ENCODE measurements around the gene ADPRM. TPM values are rescaled to one million over a fixed set of nuclear protein-coding genes. Genes with fewer than 3 reads are reported as not detected.

Gene ADPRM
- total and polyA plus RNA-seq, 2 donors (not counting 1 experiment from before 2014, with no cell fraction given): 11.3 to 17.0 TPM

DNA sequence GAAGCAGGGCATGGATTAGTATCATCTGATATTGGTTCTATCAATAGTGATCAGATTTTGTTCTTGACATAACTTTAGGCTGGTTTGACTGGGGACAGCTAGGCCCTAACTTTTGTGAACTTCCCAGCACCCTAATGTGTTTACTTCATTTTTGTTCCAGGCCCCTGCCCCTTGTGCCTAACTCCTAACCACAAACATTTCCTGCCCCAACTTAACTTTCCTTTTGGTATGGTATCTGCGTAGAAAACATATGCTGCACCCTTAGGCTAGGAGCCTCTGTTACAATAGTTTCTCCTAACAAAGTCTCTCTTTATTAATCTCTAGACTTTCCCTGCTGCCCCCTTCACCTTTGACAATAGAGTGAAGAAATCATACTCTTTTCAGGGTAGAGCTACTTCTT lies 2.5 kb downstream of the ADPRM start:
- H4K20me1 ChIP-seq (ENCODE audit: control insufficient read depth, extremely low read depth, insufficient read depth, low read length): no peaks in the 10 kb centered on the region
- H3K27me3 ChIP-seq (ENCODE audit: control insufficient read depth, insufficient read depth, low read length): no peaks in the 10 kb centered on the region
- peaks cover 19% of the 10 kb centered on the region for H3K79me2 ChIP-seq (ENCODE audit: control insufficient read depth, insufficient read depth, low read length)
- H3K4me1 ChIP-seq (ENCODE audit: control insufficient read depth, extremely low read depth, insufficient read depth, low read length): peaks cover 4% of the 10 kb centered on the region
- no peak overlapping the region for H3K4me3 ChIP-seq (replicated peaks in 1 of 4; ENCODE audit: control extremely low read depth in 1 of 4, insufficient read depth in 1 of 4, low read depth in 3 of 4, low read length in 4 of 4)
- H3K36me3 ChIP-seq (ENCODE audit: control insufficient read depth, insufficient read depth, low read length): peaks cover 2% of the 10 kb centered on the region
- TF ChIP-seq, protein P1, sequence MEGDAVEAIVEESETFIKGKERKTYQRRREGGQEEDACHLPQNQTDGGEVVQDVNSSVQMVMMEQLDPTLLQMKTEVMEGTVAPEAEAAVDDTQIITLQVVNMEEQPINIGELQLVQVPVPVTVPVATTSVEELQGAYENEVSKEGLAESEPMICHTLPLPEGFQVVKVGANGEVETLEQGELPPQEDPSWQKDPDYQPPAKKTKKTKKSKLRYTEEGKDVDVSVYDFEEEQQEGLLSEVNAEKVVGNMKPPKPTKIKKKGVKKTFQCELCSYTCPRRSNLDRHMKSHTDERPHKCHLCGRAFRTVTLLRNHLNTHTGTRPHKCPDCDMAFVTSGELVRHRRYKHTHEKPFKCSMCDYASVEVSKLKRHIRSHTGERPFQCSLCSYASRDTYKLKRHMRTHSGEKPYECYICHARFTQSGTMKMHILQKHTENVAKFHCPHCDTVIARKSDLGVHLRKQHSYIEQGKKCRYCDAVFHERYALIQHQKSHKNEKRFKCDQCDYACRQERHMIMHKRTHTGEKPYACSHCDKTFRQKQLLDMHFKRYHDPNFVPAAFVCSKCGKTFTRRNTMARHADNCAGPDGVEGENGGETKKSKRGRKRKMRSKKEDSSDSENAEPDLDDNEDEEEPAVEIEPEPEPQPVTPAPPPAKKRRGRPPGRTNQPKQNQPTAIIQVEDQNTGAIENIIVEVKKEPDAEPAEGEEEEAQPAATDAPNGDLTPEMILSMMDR (conservative IDR thresholded peaks at IDR 0.05 in 1 of 2, IDR thresholded peaks at IDR 0.05 in 1 of 2; ENCODE audit: low read depth in 1 of 2, low read length in 2 of 2): no peak
- TF ChIP-seq EZH2 (IDR thresholded peaks at IDR 0.05; ENCODE audit: low read length, missing control alignments): no peak
- H3K27ac ChIP-seq (ENCODE audit: insufficient read depth, low read length): no peak overlapping the region
- no peak overlapping the region for H3K9ac ChIP-seq (ENCODE audit: insufficient read depth, low read length)
- H3K9me3 ChIP-seq (ENCODE audit: control insufficient read depth, insufficient read depth, low read depth, low read length): no peaks in the 10 kb centered on the region
- H2AFZ ChIP-seq (ENCODE audit: low read length): no peak overlapping the region
- no peak for DNase-seq (ENCODE audit: low read depth in 2 of 2)
- H3K4me2 ChIP-seq (ENCODE audit: extremely low read depth, insufficient read depth, low read length): no peak overlapping the region

DNA sequence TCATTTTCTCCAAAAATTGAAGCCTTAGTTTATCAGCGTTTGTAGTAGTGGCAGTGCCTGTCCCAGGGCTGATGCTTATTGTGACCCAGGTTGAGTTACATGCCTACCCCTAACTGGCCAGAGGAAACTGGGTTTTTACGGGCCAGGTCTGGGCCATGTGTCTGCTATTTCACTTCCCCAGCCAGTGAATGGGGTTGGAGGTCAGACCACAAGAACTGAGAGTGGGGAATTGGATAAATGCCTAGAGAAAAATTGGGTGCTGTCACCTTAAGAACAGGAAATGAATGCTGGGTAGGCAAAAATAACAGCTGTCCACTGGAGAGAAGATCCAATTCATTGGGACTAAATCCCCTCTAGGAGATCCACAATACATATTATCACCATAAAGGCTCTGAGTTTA lies 5.2 kb downstream of the ADPRM start:
- Histone ChIP-seq H3K27ac (ENCODE audit: insufficient read depth, low read length) (no peak overlapping the region), H3K27me3 (ENCODE audit: control insufficient read depth, insufficient read depth, low read length) (no peaks in the 10 kb centered on the region), H3K9ac (ENCODE audit: insufficient read depth, low read length) (no peak overlapping the region), H3K4me3 (replicated peaks in 1 of 4; ENCODE audit: control extremely low read depth in 1 of 4, insufficient read depth in 1 of 4, low read depth in 3 of 4, low read length in 4 of 4) (no peak overlapping the region), H3K4me1 (ENCODE audit: control insufficient read depth, extremely low read depth, insufficient read depth, low read length) (peaks cover 4% of the 10 kb centered on the region), H3K79me2 (ENCODE audit: control insufficient read depth, insufficient read depth, low read length) (peaks cover 2% of the 10 kb centered on the region), H2AFZ (ENCODE audit: low read length) (no peak overlapping the region), H3K4me2 (ENCODE audit: extremely low read depth, insufficient read depth, low read length) (peak overlapping the region; percentile 65), H3K36me3 (ENCODE audit: control insufficient read depth, insufficient read depth, low read length) (peaks cover 8% of the 10 kb centered on the region), H4K20me1 (ENCODE audit: control insufficient read depth, extremely low read depth, insufficient read depth, low read length) (no peaks in the 10 kb centered on the region), H3K9me3 (ENCODE audit: control insufficient read depth, insufficient read depth, low read depth, low read length) (no peaks in the 10 kb centered on the region)
- peak; percentile 51 to 74 for DNase-seq (ENCODE audit: low read depth in 2 of 2)
- TF ChIP-seq, protein P1 (conservative IDR thresholded peaks at IDR 0.05 in 1 of 2, IDR thresholded peaks at IDR 0.05 in 1 of 2; ENCODE audit: low read depth in 1 of 2, low read length in 2 of 2): no peak
- TF ChIP-seq EZH2 (IDR thresholded peaks at IDR 0.05; ENCODE audit: low read length, missing control alignments): no peak

DNA sequence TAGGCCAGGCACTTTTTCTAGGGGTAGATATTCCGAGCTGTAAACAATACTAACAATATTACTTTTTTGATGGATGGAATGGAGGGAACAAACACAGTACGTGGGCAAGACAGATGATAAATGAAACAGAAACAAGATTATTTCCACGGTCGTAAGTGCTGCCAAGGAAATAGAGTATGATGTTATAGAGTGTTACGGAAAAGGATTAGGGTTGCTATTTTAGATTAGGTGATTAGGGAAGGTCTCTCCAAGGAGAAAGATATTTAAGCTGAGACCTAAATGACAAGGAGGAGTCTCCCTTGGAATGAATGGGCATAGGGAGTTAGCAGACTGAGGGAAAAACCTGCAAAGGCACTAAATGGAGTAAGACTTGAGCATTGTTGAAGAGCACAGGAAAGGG lies 8.3 kb downstream of the ADPRM start:
- no peak overlapping the region for H3K4me3 ChIP-seq (replicated peaks in 1 of 4; ENCODE audit: control extremely low read depth in 1 of 4, insufficient read depth in 1 of 4, low read depth in 3 of 4, low read length in 4 of 4)
- no peaks in the 10 kb centered on the region for H3K27me3 ChIP-seq (ENCODE audit: control insufficient read depth, insufficient read depth, low read length)
- DNase-seq (ENCODE audit: low read depth in 2 of 2): no peak
- no peak overlapping the region for H2AFZ ChIP-seq (ENCODE audit: low read length)
- H4K20me1 ChIP-seq (ENCODE audit: control insufficient read depth, extremely low read depth, insufficient read depth, low read length): no peaks in the 10 kb centered on the region
- no peak for TF ChIP-seq EZH2 (IDR thresholded peaks at IDR 0.05; ENCODE audit: low read length, missing control alignments)
- TF ChIP-seq, protein P1 (conservative IDR thresholded peaks at IDR 0.05 in 1 of 2, IDR thresholded peaks at IDR 0.05 in 1 of 2; ENCODE audit: low read depth in 1 of 2, low read length in 2 of 2): no peak
- H3K4me1 ChIP-seq (ENCODE audit: control insufficient read depth, extremely low read depth, insufficient read depth, low read length): peaks cover 4% of the 10 kb centered on the region
- H3K4me2 ChIP-seq (ENCODE audit: extremely low read depth, insufficient read depth, low read length): no peak overlapping the region
- no peak overlapping the region for H3K27ac ChIP-seq (ENCODE audit: insufficient read depth, low read length)
- no peaks in the 10 kb centered on the region for H3K79me2 ChIP-seq (ENCODE audit: control insufficient read depth, insufficient read depth, low read length)
- H3K9ac ChIP-seq (ENCODE audit: insufficient read depth, low read length): no peak overlapping the region
- no peaks in the 10 kb centered on the region for H3K9me3 ChIP-seq (ENCODE audit: control insufficient read depth, insufficient read depth, low read depth, low read length)
- H3K36me3 ChIP-seq (ENCODE audit: control insufficient read depth, insufficient read depth, low read length): peaks cover 9% of the 10 kb centered on the region
